OCI-LY7 (cell line): ENCODE results near the gene OR52W1. TPM values are rescaled to one million over a fixed set of nuclear protein-coding genes. Genes with fewer than 3 reads are reported as not detected.

ENCODE experiments used
- BruUV-seq: library from RNA; stranded (reverse); fragments of 400-500 nt; replicated peaks from 2 replicates; lab custom pipeline; 2021; lab: Mats Ljungman, UMichigan
- CTCF ChIA-PET: fragments of 300-600 bp; sonication (Branson Sonifier 250); formaldehyde crosslinking; loops from one replicate; lab custom pipeline; 2022; ENCODE audit warnings: antibody characterized with exemption; ENCODE audit not compliant: unreplicated experiment; lab: Charles Lee
- POLR2A ChIA-PET: fragments of 300-600 bp; sonication (Branson Sonifier 250); formaldehyde crosslinking; loops from one replicate; lab custom pipeline; 2022; ENCODE audit warnings: antibody characterized with exemption; lab: Charles Lee
- DNase-seq: peaks from one replicate; pipeline ENCODE4 v3.0.0-alpha.2; 2015; ENCODE audit warnings: low spot score
- H2AFZ ChIP-seq: fragments of 200-600 bp; sonication (generic), shearing (Covaris generic); 2 replicates; pipeline ENCODE4 v1.6.1; 2014; ENCODE audit warnings: mild to moderate bottlenecking, antibody characterized with exemption, low read length, moderate library complexity
- H3K27ac ChIP-seq: fragments of 200-600 bp; sonication (generic); 2 replicates; pipeline ENCODE4 v1.5.1; 2014; ENCODE audit warnings: mixed run types, low read depth, mild to moderate bottlenecking, moderate library complexity, low read length, inconsistent platforms; ENCODE audit not compliant: poor library complexity, severe bottlenecking
- H3K36me3 ChIP-seq: fragments of 200-600 bp; sonication (generic); 2 replicates; pipeline ENCODE4 v1.6.1; 2014; ENCODE audit warnings: mild to moderate bottlenecking, antibody characterized with exemption, low read length, moderate library complexity, mixed read lengths; ENCODE audit not compliant: insufficient read depth
- H3K4me1 ChIP-seq: fragments of 200-600 bp; sonication (generic); 2 replicates; pipeline ENCODE4 v1.5.1; 2014; ENCODE audit warnings: mild to moderate bottlenecking, low read length; ENCODE audit not compliant: insufficient read depth, poor library complexity, severe bottlenecking
- H3K4me2 ChIP-seq: fragments of 200-600 bp; sonication (generic); 2 replicates; pipeline ENCODE4 v1.6.1; 2014; ENCODE audit warnings: mild to moderate bottlenecking, low read length
- H3K4me3 ChIP-seq: fragments of 200-600 bp; sonication (generic); 2 replicates; pipeline ENCODE4 v1.5.1; 2014; ENCODE audit warnings: mild to moderate bottlenecking, low read depth, low read length; ENCODE audit not compliant: poor library complexity, severe bottlenecking
- H3K79me2 ChIP-seq: fragments of 200-600 bp; sonication (generic); 2 replicates; pipeline ENCODE4 v1.6.1; 2016; ENCODE audit warnings: low read depth, mild to moderate bottlenecking, low read length, moderate library complexity, mixed read lengths; ENCODE audit not compliant: insufficient read depth
- H3K9me2 ChIP-seq: fragments of 200-600 bp; sonication (generic); 2 replicates; pipeline ENCODE4 v1.6.1; 2016; ENCODE audit warnings: mild to moderate bottlenecking, low read length, mixed read lengths; ENCODE audit not compliant: insufficient read depth
- H3K9me3 ChIP-seq: fragments of 200-600 bp; sonication (generic); 2 replicates; pipeline ENCODE4 v1.6.1; 2014; ENCODE audit warnings: mild to moderate bottlenecking, mixed run types, low read length, mixed read lengths
- H4K20me1 ChIP-seq: fragments of 200-600 bp; sonication (generic); 2 replicates; pipeline ENCODE4 v1.6.1; 2014; ENCODE audit warnings: mild to moderate bottlenecking, antibody characterized with exemption, low read length, moderate library complexity, mixed read lengths; ENCODE audit not compliant: insufficient read depth
- EZH2phosphoT487 ChIP-seq: fragments of 200-600 bp; sonication (generic); IDR thresholded peaks from 2 replicates; pipeline ENCODE4 v1.6.1; 2018; ENCODE audit warnings: low read depth, borderline replicate concordance, mild to moderate bottlenecking, mixed run types, antibody characterized with exemption, low read length, moderate library complexity, mixed read lengths
- intact Hi-C: fragments of 100-400 bp; cut with micrococcal nuclease; formaldehyde crosslinking; loops from one replicate; pipeline ENCODE4 v1.10.0; 2022; ENCODE audit not compliant: unreplicated experiment
- total RNA-seq, 2 experiments: library from RNA; depleted of rRNA in 1 of 2; stranded (reverse); fragments of >200 nt in 1 of 2; shearing (Covaris generic) in 1 of 2; gene quantifications; 2 replicates each; pipeline ENCODE4 v1.2.3, GENCODE V29; 2014 to 2022
- TF ChIP-seq, protein P1 (sequence below): fragments of 200-600 bp; sonication (generic); conservative IDR thresholded peaks from 2 replicates; pipeline ENCODE4 v1.5.1; 2014; ENCODE audit warnings: mild to moderate bottlenecking, antibody characterized with exemption, low read length, moderate library complexity, mixed read lengths

OR52W1 gene
- total RNA-seq, 2 experiments from 2014 or later: not detected

DNA sequence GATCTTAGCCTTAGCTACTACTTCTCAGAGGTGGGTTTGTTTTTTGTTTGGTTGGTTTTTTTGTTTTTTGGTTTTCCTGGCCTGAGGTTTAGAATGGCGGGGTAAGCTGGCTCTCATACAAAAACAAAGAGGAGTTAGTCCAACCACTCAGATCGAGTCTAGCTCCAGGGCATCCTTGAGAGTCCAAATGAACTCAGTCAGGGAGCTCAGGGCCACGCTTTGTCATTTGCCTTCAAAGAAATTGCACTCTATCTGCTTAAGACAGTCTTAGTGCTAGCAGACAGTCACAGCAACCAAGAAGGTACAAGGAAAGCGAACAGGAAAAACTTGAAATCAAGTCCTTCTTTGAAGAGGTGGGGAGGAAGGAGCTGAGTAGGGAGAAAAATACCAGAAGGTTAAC is 17.5 kb downstream of the OR52W1 start:
- H2AFZ ChIP-seq: no peak overlapping the region
- no peak overlapping the region for H3K4me3 ChIP-seq
- peaks cover 69% of the 10 kb centered on the region for H3K36me3 ChIP-seq
- no peaks in the 10 kb centered on the region for H3K9me3 ChIP-seq
- H3K27ac ChIP-seq: no peak overlapping the region
- BruUV-seq: no TSS peak
- no peaks in the 10 kb centered on the region for H3K4me1 ChIP-seq
- DNase-seq: no peak
- CTCF ChIA-PET: interaction anchor here (1.1 kb wide), 1 partner anchor 9 kb away, joined by 3 read pairs; no protein-coding TSS in a partner anchor
- intact Hi-C loops: no loop called here
- TF ChIP-seq, protein P1, sequence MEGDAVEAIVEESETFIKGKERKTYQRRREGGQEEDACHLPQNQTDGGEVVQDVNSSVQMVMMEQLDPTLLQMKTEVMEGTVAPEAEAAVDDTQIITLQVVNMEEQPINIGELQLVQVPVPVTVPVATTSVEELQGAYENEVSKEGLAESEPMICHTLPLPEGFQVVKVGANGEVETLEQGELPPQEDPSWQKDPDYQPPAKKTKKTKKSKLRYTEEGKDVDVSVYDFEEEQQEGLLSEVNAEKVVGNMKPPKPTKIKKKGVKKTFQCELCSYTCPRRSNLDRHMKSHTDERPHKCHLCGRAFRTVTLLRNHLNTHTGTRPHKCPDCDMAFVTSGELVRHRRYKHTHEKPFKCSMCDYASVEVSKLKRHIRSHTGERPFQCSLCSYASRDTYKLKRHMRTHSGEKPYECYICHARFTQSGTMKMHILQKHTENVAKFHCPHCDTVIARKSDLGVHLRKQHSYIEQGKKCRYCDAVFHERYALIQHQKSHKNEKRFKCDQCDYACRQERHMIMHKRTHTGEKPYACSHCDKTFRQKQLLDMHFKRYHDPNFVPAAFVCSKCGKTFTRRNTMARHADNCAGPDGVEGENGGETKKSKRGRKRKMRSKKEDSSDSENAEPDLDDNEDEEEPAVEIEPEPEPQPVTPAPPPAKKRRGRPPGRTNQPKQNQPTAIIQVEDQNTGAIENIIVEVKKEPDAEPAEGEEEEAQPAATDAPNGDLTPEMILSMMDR: no peak
- no peak for TF ChIP-seq EZH2phosphoT487
- H3K9me2 ChIP-seq: no peaks in the 10 kb centered on the region
- no peaks in the 10 kb centered on the region for H4K20me1 ChIP-seq
- POLR2A ChIA-PET: interaction anchor here (0.5 to 2.2 kb wide), 6 partner anchors 9 to 429 kb away, joined by 3 to 9 read pairs (median 6); no protein-coding TSS in a partner anchor
- H3K79me2 ChIP-seq: no peaks in the 10 kb centered on the region
- no peak overlapping the region for H3K4me2 ChIP-seq

DNA sequence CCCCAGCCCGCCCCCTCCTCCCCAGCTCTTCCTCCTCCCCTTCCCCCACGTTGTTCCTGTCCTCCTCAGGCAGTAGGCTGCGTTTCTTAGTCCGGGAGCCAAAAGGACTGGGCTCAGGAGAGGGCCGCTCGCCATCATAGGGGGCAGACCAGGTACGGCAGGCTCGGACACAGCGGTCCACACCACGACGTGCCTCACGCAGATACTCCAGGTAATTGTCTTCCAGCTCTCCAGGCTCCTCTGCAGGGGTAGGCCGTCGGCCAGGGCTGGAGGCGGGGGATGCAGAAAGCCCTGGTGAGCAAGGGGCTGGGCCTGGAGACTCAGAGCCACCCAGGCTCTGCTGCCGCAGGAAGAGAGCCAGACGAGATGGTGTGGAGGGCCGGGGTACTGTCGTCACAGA is 18.7 kb downstream of the OR52W1 start:
- ChIA-PET CTCF (interaction anchor here (1.1 kb wide), 1 partner anchor 8 kb away, joined by 3 read pairs; no protein-coding TSS in a partner anchor), POLR2A (interaction anchor here (2.2 kb wide), 1 partner anchor 9 kb away, joined by 9 read pairs; no protein-coding TSS in a partner anchor)
- Histone ChIP-seq H3K79me2 (no peaks in the 10 kb centered on the region), H3K4me1 (no peaks in the 10 kb centered on the region), H3K4me3 (no peak overlapping the region), H3K9me3 (no peaks in the 10 kb centered on the region), H3K9me2 (no peaks in the 10 kb centered on the region), H3K27ac (no peak overlapping the region), H3K36me3 (peaks cover 81% of the 10 kb centered on the region), H2AFZ (no peak overlapping the region), H4K20me1 (no peaks in the 10 kb centered on the region), H3K4me2 (no peak overlapping the region)
- DNase-seq: no peak
- intact Hi-C loops: no loop called here
- no TSS peak for BruUV-seq
- TF ChIP-seq, protein P1: no peak
- TF ChIP-seq EZH2phosphoT487: no peak

DNA sequence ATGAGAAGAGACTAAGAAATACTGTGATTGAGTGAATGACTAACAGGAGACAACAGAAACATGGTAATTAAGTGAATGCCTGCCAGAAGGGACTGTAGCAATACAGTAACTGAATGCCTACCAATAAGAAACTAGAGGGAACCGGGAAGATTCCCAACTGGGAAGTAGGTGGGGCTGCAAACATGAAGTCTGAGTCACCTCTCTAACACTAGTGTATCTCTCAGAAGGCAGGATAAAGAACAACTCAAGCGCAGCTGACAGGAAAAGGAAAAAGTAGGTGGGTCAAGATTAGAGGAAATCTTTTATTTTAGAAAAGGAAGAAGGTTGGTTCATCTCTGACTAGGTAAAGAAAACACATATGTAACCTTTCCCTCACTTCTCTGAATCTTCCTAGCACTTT is 20.3 kb downstream of the OR52W1 start:
- H3K27ac ChIP-seq: no peak overlapping the region
- DNase-seq: no peak
- TF ChIP-seq EZH2phosphoT487: no peak
- TF ChIP-seq, protein P1: no peak
- no TSS peak for BruUV-seq
- no peak overlapping the region for H3K4me3 ChIP-seq
- H3K9me2 ChIP-seq: no peaks in the 10 kb centered on the region
- H3K4me1 ChIP-seq: no peaks in the 10 kb centered on the region
- no peaks in the 10 kb centered on the region for H3K9me3 ChIP-seq
- H3K79me2 ChIP-seq: no peaks in the 10 kb centered on the region
- no peak overlapping the region for H3K4me2 ChIP-seq
- intact Hi-C loops: no loop called here
- ChIA-PET POLR2A (interaction anchor here (0.5 to 1.2 kb wide), 2 partner anchors 10 to 14 kb away, joined by 3 to 7 read pairs; no protein-coding TSS in a partner anchor), CTCF (no interaction called here)
- H2AFZ ChIP-seq: no peak overlapping the region
- peaks cover 91% of the 10 kb centered on the region for H3K36me3 ChIP-seq
- H4K20me1 ChIP-seq: no peaks in the 10 kb centered on the region
